Ascending aorta (tissue), 2 donors: Measurements from ENCODE around the gene LAMA2. TPM values are rescaled to one million over a fixed set of nuclear protein-coding genes. Genes with fewer than 3 reads are reported as not detected.

ENCODE experiments used
- DNase-seq, 2 donors: peaks; one replicate each; pipeline ENCODE4 v3.0.0-alpha.2; 2019; ENCODE audit warnings: low spot score in 2 of 2
- H3K27ac ChIP-seq, 2 donors: fragments of 200-600 bp; sonication (generic); one replicate each; pipeline ENCODE4 v1.5.1; 2016 to 2017; ENCODE audit warnings: mild to moderate bottlenecking in 1 of 2
- H3K27me3 ChIP-seq: fragments of 200-600 bp; sonication (generic); one replicate; pipeline ENCODE4 v1.5.1; 2017
- H3K36me3 ChIP-seq, 2 donors: fragments of 200-600 bp; sonication (generic); one replicate each; pipeline ENCODE4 v1.5.1; 2016
- H3K4me1 ChIP-seq, 2 donors: fragments of 200-600 bp; sonication (generic); one replicate each; pipeline ENCODE4 v1.5.1; 2016 to 2017; ENCODE audit warnings: mild to moderate bottlenecking in 1 of 2
- H3K4me3 ChIP-seq, 2 donors: fragments of 200-600 bp; sonication (generic); one replicate each; pipeline ENCODE4 v1.5.1; 2016 to 2017; ENCODE audit warnings: mild to moderate bottlenecking in 1 of 2
- H3K9me3 ChIP-seq, 2 donors: fragments of 200-600 bp; sonication (generic); one replicate each; pipeline ENCODE4 v1.5.1; 2016
- intact Hi-C: fragments of 100-400 bp; cut with DNase I; formaldehyde crosslinking; loops from one replicate; pipeline ENCODE4 v1.15.1; 2023
- total RNA-seq: library from RNA; depleted of rRNA; stranded (reverse); fragments of >200 nt; gene quantifications from one replicate; pipeline ENCODE4 v1.1.0, GENCODE V29; 2016
- TF ChIP-seq, protein P1 (sequence below), 3 experiments: fragments of 200-600 bp in 2 of 3; fragments of 450-650 bp in 1 of 3; sonication (generic) in 2 of 3; IDR thresholded peaks; one replicate each; pipeline ENCODE4 v1.5.1; 2016 to 2019; ENCODE audit warnings: antibody characterized with exemption in 3 of 3, mild to moderate bottlenecking in 1 of 3, moderate library complexity in 1 of 3

Gene LAMA2
- total RNA-seq, 1 donor from 2014 or later, result 45.2 TPM

DNA sequence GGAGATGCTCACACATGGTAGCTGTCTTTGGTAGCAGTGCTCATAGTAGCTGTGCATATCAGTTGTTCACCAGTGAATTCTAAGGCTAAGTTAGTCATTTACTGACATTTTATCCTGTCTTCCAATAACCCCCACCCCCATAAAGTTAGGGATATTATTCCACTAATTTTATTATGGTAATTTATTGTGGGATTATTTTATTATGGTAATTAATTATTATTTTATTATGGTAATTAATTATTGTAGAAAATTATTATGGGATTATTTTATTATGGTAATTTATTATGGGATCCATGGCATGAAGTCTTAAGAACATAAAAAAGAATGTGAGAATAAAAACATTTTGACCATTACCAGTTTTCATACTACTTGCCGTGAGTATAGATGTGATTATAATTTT, 406.5 kb downstream of the LAMA2 start:
- H3K36me3 ChIP-seq, result no peaks in the 10 kb centered on the region
- no peak for DNase-seq
- no peaks in the 10 kb centered on the region for H3K27me3 ChIP-seq
- H3K4me1 ChIP-seq, result no peaks in the 10 kb centered on the region
- no peaks in the 10 kb centered on the region for H3K9me3 ChIP-seq
- no peak overlapping the region for H3K27ac ChIP-seq
- TF ChIP-seq, protein P1, sequence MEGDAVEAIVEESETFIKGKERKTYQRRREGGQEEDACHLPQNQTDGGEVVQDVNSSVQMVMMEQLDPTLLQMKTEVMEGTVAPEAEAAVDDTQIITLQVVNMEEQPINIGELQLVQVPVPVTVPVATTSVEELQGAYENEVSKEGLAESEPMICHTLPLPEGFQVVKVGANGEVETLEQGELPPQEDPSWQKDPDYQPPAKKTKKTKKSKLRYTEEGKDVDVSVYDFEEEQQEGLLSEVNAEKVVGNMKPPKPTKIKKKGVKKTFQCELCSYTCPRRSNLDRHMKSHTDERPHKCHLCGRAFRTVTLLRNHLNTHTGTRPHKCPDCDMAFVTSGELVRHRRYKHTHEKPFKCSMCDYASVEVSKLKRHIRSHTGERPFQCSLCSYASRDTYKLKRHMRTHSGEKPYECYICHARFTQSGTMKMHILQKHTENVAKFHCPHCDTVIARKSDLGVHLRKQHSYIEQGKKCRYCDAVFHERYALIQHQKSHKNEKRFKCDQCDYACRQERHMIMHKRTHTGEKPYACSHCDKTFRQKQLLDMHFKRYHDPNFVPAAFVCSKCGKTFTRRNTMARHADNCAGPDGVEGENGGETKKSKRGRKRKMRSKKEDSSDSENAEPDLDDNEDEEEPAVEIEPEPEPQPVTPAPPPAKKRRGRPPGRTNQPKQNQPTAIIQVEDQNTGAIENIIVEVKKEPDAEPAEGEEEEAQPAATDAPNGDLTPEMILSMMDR (IDR thresholded peaks at IDR 0.05), result no peak
- no peak overlapping the region for H3K4me3 ChIP-seq
- intact Hi-C loops, result no loop called here

- intact Hi-C loops, result no loop called here
- no peak overlapping the region for H3K4me3 ChIP-seq
- H3K27me3 ChIP-seq, result no peaks in the 10 kb centered on the region
- DNase-seq, result no peak
- H3K27ac ChIP-seq, result no peak overlapping the region
- no peaks in the 10 kb centered on the region for H3K36me3 ChIP-seq
- TF ChIP-seq, protein P1 (IDR thresholded peaks at IDR 0.05), result no peak
- H3K4me1 ChIP-seq, result no peaks in the 10 kb centered on the region
- no peaks in the 10 kb centered on the region for H3K9me3 ChIP-seq
Observed at GRCh38 chr6:129292836-129293235, 409.9 kb downstream of the LAMA2 start.

DNA sequence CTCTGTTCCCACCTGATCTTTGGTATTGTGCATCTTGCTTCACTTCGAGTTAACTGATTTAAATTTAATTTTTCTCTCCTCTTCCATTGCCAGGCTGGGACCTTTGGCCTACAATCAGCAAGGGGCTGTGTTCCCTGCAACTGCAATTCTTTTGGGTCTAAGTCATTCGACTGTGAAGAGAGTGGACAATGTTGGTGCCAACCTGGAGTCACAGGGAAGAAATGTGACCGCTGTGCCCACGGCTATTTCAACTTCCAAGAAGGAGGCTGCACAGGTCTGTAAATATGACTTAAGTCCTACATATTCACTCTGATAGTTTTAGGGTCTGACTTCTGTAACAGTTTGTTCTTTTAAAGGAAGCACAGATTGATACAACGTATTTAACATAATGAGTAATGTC, 414.7 kb downstream of the LAMA2 start:
- TF ChIP-seq, protein P1 (IDR thresholded peaks at IDR 0.05), result no peak
- H3K27ac ChIP-seq, result no peak overlapping the region
- H3K9me3 ChIP-seq, result no peaks in the 10 kb centered on the region
- no peak overlapping the region for H3K4me3 ChIP-seq
- no peaks in the 10 kb centered on the region for H3K4me1 ChIP-seq
- no peaks in the 10 kb centered on the region for H3K36me3 ChIP-seq
- DNase-seq, result no peak
- intact Hi-C loops, result no loop called here
- no peaks in the 10 kb centered on the region for H3K27me3 ChIP-seq

GRCh38 chr6:129302671-129303070, 419.7 kb downstream of the LAMA2 start:
- intact Hi-C loops, result no loop called here
- Histone ChIP-seq H3K9me3 (no peaks in the 10 kb centered on the region), H3K4me3 (no peak overlapping the region), H3K27ac (no peak overlapping the region), H3K27me3 (no peaks in the 10 kb centered on the region), H3K4me1 (no peaks in the 10 kb centered on the region), H3K36me3 (no peaks in the 10 kb centered on the region)
- DNase-seq, result no peak
- TF ChIP-seq, protein P1 (IDR thresholded peaks at IDR 0.05), result no peak

GRCh38 chr6:129306826-129307225, 423.9 kb downstream of the LAMA2 start:
- no peak for DNase-seq
- no peaks in the 10 kb centered on the region for H3K9me3 ChIP-seq
- no peak overlapping the region for H3K4me3 ChIP-seq
- no peaks in the 10 kb centered on the region for H3K4me1 ChIP-seq
- H3K27me3 ChIP-seq, result no peaks in the 10 kb centered on the region
- H3K27ac ChIP-seq, result no peak overlapping the region
- TF ChIP-seq, protein P1 (IDR thresholded peaks at IDR 0.05), result no peak
- intact Hi-C loops, result no loop called here
- H3K36me3 ChIP-seq, result no peaks in the 10 kb centered on the region

GRCh38 chr6:129307845-129308244, 424.9 kb downstream of the LAMA2 start:
- Histone ChIP-seq H3K4me1 (no peaks in the 10 kb centered on the region), H3K4me3 (no peak overlapping the region), H3K9me3 (no peaks in the 10 kb centered on the region), H3K27ac (no peak overlapping the region), H3K27me3 (no peaks in the 10 kb centered on the region), H3K36me3 (no peaks in the 10 kb centered on the region)
- TF ChIP-seq, protein P1 (IDR thresholded peaks at IDR 0.05), result no peak
- intact Hi-C loops, result no loop called here
- no peak for DNase-seq
